Keratinocyte (primary cell): ENCODE results near the gene RAB6D. TPM values are rescaled to one million over a fixed set of nuclear protein-coding genes. Genes with fewer than 3 reads are reported as not detected.
"Not testable (repeated sequence)": the region's sequence is repeated elsewhere in the genome, so short reads cannot be mapped to it uniquely, and the experiment has no call there.

ENCODE experiments used
- DNase-seq: peaks from one replicate; pipeline ENCODE4 v3.0.0-alpha.2; 2011; ENCODE audit warnings: low read depth, missing footprints, low spot score
- FAIRE-seq: peaks from 2 replicates; lab custom pipeline; 2011; peaks lifted over from hg19 to GRCh38; lab: Jason Lieb, UNC
- H2AFZ ChIP-seq: 2 replicates; pipeline ENCODE4 v1.6.0; 2012; ENCODE audit warnings: low read length, control low read depth, inconsistent platforms; ENCODE audit not compliant: control insufficient read depth
- H3K27ac ChIP-seq: 2 replicates; pipeline ENCODE4 v1.5.1; 2011; ENCODE audit warnings: low read length; ENCODE audit not compliant: control insufficient read depth, insufficient read depth
- H3K27me3 ChIP-seq: 3 replicates; pipeline ENCODE4 v1.6.0; 2011; ENCODE audit warnings: low read length; ENCODE audit not compliant: control insufficient read depth, insufficient read depth; ENCODE audit errors: extremely low read depth
- H3K36me3 ChIP-seq, 2 experiments: 2 replicates in 1 of 2; 3 replicates in 1 of 2; pipeline ENCODE4 v1.5.1; 2011; ENCODE audit warnings: low read length in 2 of 2, mild to moderate bottlenecking in 1 of 2; ENCODE audit not compliant: control insufficient read depth in 2 of 2, insufficient read depth in 2 of 2; ENCODE audit errors: extremely low read depth in 1 of 2
- H3K4me1 ChIP-seq: 3 replicates; pipeline ENCODE4 v1.5.1; 2011; ENCODE audit warnings: low read length; ENCODE audit not compliant: control insufficient read depth, insufficient read depth; ENCODE audit errors: extremely low read depth
- H3K4me2 ChIP-seq: 3 replicates; pipeline ENCODE4 v1.6.0; 2011; ENCODE audit warnings: low read depth, low read length; ENCODE audit not compliant: control insufficient read depth, insufficient read depth; ENCODE audit errors: extremely low read depth
- H3K4me3 ChIP-seq, 3 experiments: fragments of 200-600 bp in 1 of 3; sonication (generic) in 1 of 3; 2 replicates in 2 of 3; 3 replicates in 1 of 3; pipeline ENCODE4 v1.5.1; 2011 to 2016; ENCODE audit warnings: low read length in 3 of 3, mild to moderate bottlenecking in 3 of 3, control low read depth in 2 of 3, inconsistent platforms in 1 of 3, low read depth in 1 of 3, mixed read lengths in 1 of 3, mixed run types in 1 of 3, moderate library complexity in 1 of 3; ENCODE audit not compliant: control insufficient read depth in 2 of 3, insufficient read depth in 2 of 3; ENCODE audit errors: extremely low read depth in 1 of 3
- H3K79me2 ChIP-seq: 2 replicates; pipeline ENCODE4 v1.6.0; 2012; ENCODE audit warnings: low read length; ENCODE audit not compliant: control insufficient read depth, insufficient read depth
- H3K9ac ChIP-seq: 3 replicates; pipeline ENCODE4 v1.6.0; 2011; ENCODE audit warnings: low read length; ENCODE audit not compliant: control insufficient read depth, insufficient read depth; ENCODE audit errors: extremely low read depth
- H3K9me1 ChIP-seq: 3 replicates; pipeline ENCODE4 v1.6.0; 2011; ENCODE audit warnings: low read length; ENCODE audit not compliant: control insufficient read depth, insufficient read depth; ENCODE audit errors: extremely low read depth
- H3K9me3 ChIP-seq: 2 replicates; pipeline ENCODE4 v1.5.1; 2012; ENCODE audit warnings: low read depth, low read length; ENCODE audit not compliant: control insufficient read depth
- H4K20me1 ChIP-seq: 3 replicates; pipeline ENCODE4 v1.6.0; 2011; ENCODE audit warnings: low read length; ENCODE audit not compliant: control insufficient read depth, insufficient read depth; ENCODE audit errors: extremely low read depth
- CTCF ChIP-seq, 3 experiments: IDR thresholded peaks in 1 of 3; conservative IDR thresholded peaks in 1 of 3; optimal IDR thresholded peaks in 1 of 3; 2 replicates in 2 of 3; 3 replicates in 1 of 3; pipeline versions ENCODE3 to v1.5.1; 2011; ENCODE audit warnings: low read length in 3 of 3, mild to moderate bottlenecking in 3 of 3, moderate library complexity in 2 of 3, control low read depth in 1 of 3, inconsistent platforms in 1 of 3; ENCODE audit not compliant: insufficient read depth in 2 of 3; ENCODE audit errors: extremely low read depth in 1 of 3
- EZH2 ChIP-seq: IDR thresholded peaks from one replicate; pipeline ENCODE4 v1.6.1; 2012; ENCODE audit warnings: inconsistent platforms, mild to moderate bottlenecking, low read length, moderate library complexity
- dilution Hi-C: fragments of 300-500 bp; cut with MboI; formaldehyde crosslinking; loops from one replicate; pipeline ENCODE4 v1.7.0; 2020; ENCODE audit warnings: low sequenced_read_pairs; ENCODE audit not compliant: extremely low pct_ligation_motif_present
- polyA plus RNA-seq, 5 experiments: library from polyadenylated mRNA; depleted of rRNA in 3 of 5; stranded (reverse) in 3 of 5; stranded (forward) in 1 of 5; unstranded in 1 of 5; fragments of >200 nt; gene quantifications; 1 replicate in 1 of 5; 2 replicates in 3 of 5; 3 replicates in 1 of 5; pipeline versions ENCODE4 v1.2.1 to v1.2.3, GENCODE V29; 2011 to 2012; ENCODE audit warnings: missing spikeins in 2 of 5, low read depth in 1 of 5, low replicate concordance in 1 of 5

The RAB6D gene
- polyA plus RNA-seq, 1 donor (not counting 4 experiments of a cell fraction or from before 2014, with no cell fraction given) = 0.05 TPM

- Histone ChIP-seq H3K9me1 (no peaks in the 10 kb centered on the region), H3K4me3 (no peak overlapping the region), H3K9me3 (no peaks in the 10 kb centered on the region), H4K20me1 (no peaks in the 10 kb centered on the region), H3K36me3 (no peaks in the 10 kb centered on the region), H3K27me3 (peaks cover 5% of the 10 kb centered on the region), H3K27ac (no peak overlapping the region), H3K9ac (no peak overlapping the region), H2AFZ (no peak overlapping the region), H3K4me1 (no peaks in the 10 kb centered on the region), H3K79me2 (no peaks in the 10 kb centered on the region), H3K4me2 (no peak overlapping the region)
- DNase-seq (no peak), FAIRE-seq (no peak)
- TF ChIP-seq CTCF (optimal IDR thresholded peaks at IDR 0.05 in 1 of 3, IDR thresholded peaks at IDR 0.05 in 1 of 3, conservative IDR thresholded peaks at IDR 0.05 in 1 of 3; ENCODE audit: extremely low read depth in 1 of 3, insufficient read depth in 2 of 3, low read length in 3 of 3) (no peak), EZH2 (no peak)
- dilution Hi-C loops = no loop called here
Measured at GRCh38 chr2:131369954-131370353, 6.0 kb upstream of the RAB6D start.

GRCh38 chr2:131368493-131369066, 4.6 kb upstream of the RAB6D start:
- H3K4me1 ChIP-seq, H3K9me1 ChIP-seq, H3K79me2 ChIP-seq, DNase-seq, dilution Hi-C loops, H3K9me3 ChIP-seq, H3K36me3 ChIP-seq, H2AFZ ChIP-seq, H3K9ac ChIP-seq, FAIRE-seq, H3K4me2 ChIP-seq, H3K4me3 ChIP-seq, H3K27ac ChIP-seq, H4K20me1 ChIP-seq: not testable (repeated sequence)
- H3K27me3 ChIP-seq = peaks cover 18% of the 10 kb centered on the region

- H3K4me2 ChIP-seq = no peak overlapping the region
- DNase-seq (no peak), FAIRE-seq (no peak)
- no peak overlapping the region for H2AFZ ChIP-seq
- no peaks in the 10 kb centered on the region for H3K9me3 ChIP-seq
- no peaks in the 10 kb centered on the region for H3K4me1 ChIP-seq
- dilution Hi-C loops = no loop called here
- H3K27me3 ChIP-seq = peaks cover 18% of the 10 kb centered on the region
- H3K9ac ChIP-seq = no peak overlapping the region
- TF ChIP-seq CTCF (optimal IDR thresholded peaks at IDR 0.05 in 1 of 3, IDR thresholded peaks at IDR 0.05 in 1 of 3, conservative IDR thresholded peaks at IDR 0.05 in 1 of 3; ENCODE audit: extremely low read depth in 1 of 3, insufficient read depth in 2 of 3, low read length in 3 of 3) (no peak), EZH2 (no peak)
- H3K27ac ChIP-seq = no peak overlapping the region
- H3K9me1 ChIP-seq = no peaks in the 10 kb centered on the region
- no peaks in the 10 kb centered on the region for H4K20me1 ChIP-seq
- H3K79me2 ChIP-seq = no peaks in the 10 kb centered on the region
- H3K4me3 ChIP-seq = no peak overlapping the region
- no peaks in the 10 kb centered on the region for H3K36me3 ChIP-seq
Measured at GRCh38 chr2:131367352-131367751, 3.4 kb upstream of the RAB6D start.
